ENCODE measurements around the gene ECEL1. TPM values are rescaled to one million over a fixed set of nuclear protein-coding genes. Genes with fewer than 3 reads are reported as not detected.

The ECEL1 gene
- polyA plus RNA-seq, 4 donors: 0.38 to 1.7 TPM; not detected in 2

- no peak overlapping the region for H3K27ac ChIP-seq (ENCODE audit: low read depth in 1 of 3, low read length in 2 of 3)
- H3K9me3 ChIP-seq (ENCODE audit: control insufficient read depth in 2 of 2, insufficient read depth in 1 of 2, low read depth in 1 of 2, low read length in 1 of 2): peaks cover 0 to 6% of the 10 kb centered on the region in 2 donors
- FAIRE-seq (no peak), DNase-seq (no peak)
- peaks cover 0 to 15% (median 3%) of the 10 kb centered on the region in 3 donors for H3K27me3 ChIP-seq (ENCODE audit: control insufficient read depth in 3 of 3, insufficient read depth in 3 of 3, low read length in 3 of 3)
- H3K36me3 ChIP-seq (ENCODE audit: control insufficient read depth in 3 of 3, insufficient read depth in 2 of 3, low read depth in 1 of 3, low read length in 3 of 3): no peaks in the 10 kb centered on the region
- no peaks in the 10 kb centered on the region for H3K4me1 ChIP-seq (ENCODE audit: control insufficient read depth in 3 of 3, insufficient read depth in 2 of 3, low read depth in 1 of 3, low read length in 2 of 3)
- no peak overlapping the region for H3K4me3 ChIP-seq (ENCODE audit: low read depth in 1 of 3, low read length in 3 of 3)
- 60 to 71% (median 65%) methylated on average over 9 of the region's 9 CpGs for WGBS, 3 donors
These were observed 44.8 kb upstream of the ECEL1 start for GRCh38 chr2:232532419-232532818.

GRCh38 chr2:232530626-232531260, 43.1 kb upstream of the ECEL1 start:
- Histone ChIP-seq H3K4me1 (ENCODE audit: control insufficient read depth in 3 of 3, insufficient read depth in 2 of 3, low read depth in 1 of 3, low read length in 2 of 3) (no peaks in the 10 kb centered on the region), H3K9me3 (ENCODE audit: control insufficient read depth in 2 of 2, insufficient read depth in 1 of 2, low read depth in 1 of 2, low read length in 1 of 2) (no peaks in the 10 kb centered on the region), H3K27me3 (ENCODE audit: control insufficient read depth in 3 of 3, insufficient read depth in 3 of 3, low read length in 3 of 3) (peaks cover 0 to 12% (median 0%) of the 10 kb centered on the region in 3 donors), H3K27ac (ENCODE audit: low read depth in 1 of 3, low read length in 2 of 3) (no peak overlapping the region), H3K36me3 (ENCODE audit: control insufficient read depth in 3 of 3, insufficient read depth in 2 of 3, low read depth in 1 of 3, low read length in 3 of 3) (no peaks in the 10 kb centered on the region), H3K4me3 (ENCODE audit: low read depth in 1 of 3, low read length in 3 of 3) (no peak overlapping the region)
- FAIRE-seq (no peak), DNase-seq (no peak)
- WGBS, 3 donors: 61 to 74% (median 62%) methylated on average over 9 of the region's 9 CpGs

- H3K4me1 ChIP-seq (ENCODE audit: control insufficient read depth in 3 of 3, insufficient read depth in 2 of 3, low read depth in 1 of 3, low read length in 2 of 3): no peaks in the 10 kb centered on the region
- 84 to 87% (median 86%) methylated on average over 16 to 17 of the region's 17 CpGs for WGBS, 3 donors
- H3K9me3 ChIP-seq (ENCODE audit: control insufficient read depth in 2 of 2, insufficient read depth in 1 of 2, low read depth in 1 of 2, low read length in 1 of 2): no peaks in the 10 kb centered on the region
- H3K27me3 ChIP-seq (ENCODE audit: control insufficient read depth in 3 of 3, insufficient read depth in 3 of 3, low read length in 3 of 3): peaks cover 0 to 9% (median 0%) of the 10 kb centered on the region in 3 donors
- no peak for FAIRE-seq
- DNase-seq: no peak
- H3K36me3 ChIP-seq (ENCODE audit: control insufficient read depth in 3 of 3, insufficient read depth in 2 of 3, low read depth in 1 of 3, low read length in 3 of 3): no peaks in the 10 kb centered on the region
- no peak overlapping the region for H3K4me3 ChIP-seq (ENCODE audit: low read depth in 1 of 3, low read length in 3 of 3)
- H3K27ac ChIP-seq (ENCODE audit: low read depth in 1 of 3, low read length in 2 of 3): no peak overlapping the region
These were observed 42.3 kb upstream of the ECEL1 start for GRCh38 chr2:232529806-232530547.

- FAIRE-seq: no peak
- 76 to 82% (median 76%) methylated on average over 11 of the region's 11 CpGs for WGBS, 3 donors
- Histone ChIP-seq H3K27ac (ENCODE audit: low read depth in 1 of 3, low read length in 2 of 3) (no peak overlapping the region), H3K4me1 (ENCODE audit: control insufficient read depth in 3 of 3, insufficient read depth in 2 of 3, low read depth in 1 of 3, low read length in 2 of 3) (peaks cover 0 to 7% (median 0%) of the 10 kb centered on the region in 3 donors), H3K9me3 (ENCODE audit: control insufficient read depth in 2 of 2, insufficient read depth in 1 of 2, low read depth in 1 of 2, low read length in 1 of 2) (no peaks in the 10 kb centered on the region), H3K36me3 (ENCODE audit: control insufficient read depth in 3 of 3, insufficient read depth in 2 of 3, low read depth in 1 of 3, low read length in 3 of 3) (no peaks in the 10 kb centered on the region), H3K27me3 (ENCODE audit: control insufficient read depth in 3 of 3, insufficient read depth in 3 of 3, low read length in 3 of 3) (peaks cover 1 to 18% (median 8%) of the 10 kb centered on the region in 3 donors), H3K4me3 (ENCODE audit: low read depth in 1 of 3, low read length in 3 of 3) (no peak overlapping the region)
- DNase-seq: no peak
These were observed 41.3 kb upstream of the ECEL1 start for GRCh38 chr2:232528746-232529460.

GRCh38 chr2:232527905-232528470, 40.4 kb upstream of the ECEL1 start:
- peaks cover 0 to 7% (median 0%) of the 10 kb centered on the region in 3 donors for H3K4me1 ChIP-seq (ENCODE audit: control insufficient read depth in 3 of 3, insufficient read depth in 2 of 3, low read depth in 1 of 3, low read length in 2 of 3)
- H3K4me3 ChIP-seq (ENCODE audit: low read depth in 1 of 3, low read length in 3 of 3): no peak overlapping the region
- DNase-seq (no peak), FAIRE-seq (no peak)
- no peaks in the 10 kb centered on the region for H3K36me3 ChIP-seq (ENCODE audit: control insufficient read depth in 3 of 3, insufficient read depth in 2 of 3, low read depth in 1 of 3, low read length in 3 of 3)
- no peak overlapping the region for H3K27ac ChIP-seq (ENCODE audit: low read depth in 1 of 3, low read length in 2 of 3)
- no peaks in the 10 kb centered on the region for H3K9me3 ChIP-seq (ENCODE audit: control insufficient read depth in 2 of 2, insufficient read depth in 1 of 2, low read depth in 1 of 2, low read length in 1 of 2)
- H3K27me3 ChIP-seq (ENCODE audit: control insufficient read depth in 3 of 3, insufficient read depth in 3 of 3, low read length in 3 of 3): peaks cover 10 to 27% (median 10%) of the 10 kb centered on the region in 3 donors
- 66 to 75% (median 73%) methylated on average over 5 to 6 of the region's 6 CpGs for WGBS, 3 donors

GRCh38 chr2:232526372-232526941, 38.8 kb upstream of the ECEL1 start:
- no peak for FAIRE-seq

GRCh38 chr2:232525791-232526371, 38.2 kb upstream of the ECEL1 start, which contains the start of gene CHRND:
CHRND (plus strand) TSS chr2:232526160; CDS start chr2:232526216, 56 bp downstream.
- no peak within 1 kb of the TSS for H3K27ac ChIP-seq (ENCODE audit: low read depth in 1 of 3, low read length in 2 of 3)
- H3K27me3 ChIP-seq (ENCODE audit: control insufficient read depth in 3 of 3, insufficient read depth in 3 of 3, low read length in 3 of 3): peaks cover 15 to 42% (median 17%) of the 10 kb centered on the region in 3 donors
- peaks cover 0 to 7% (median 0%) of the 10 kb centered on the region in 3 donors for H3K4me1 ChIP-seq (ENCODE audit: control insufficient read depth in 3 of 3, insufficient read depth in 2 of 3, low read depth in 1 of 3, low read length in 2 of 3)
- WGBS, 3 donors: 17 to 35% (median 18%) methylated on average over 5 to 18 of the region's 18 CpGs
- no peak within 1 kb of the TSS for H3K4me3 ChIP-seq (ENCODE audit: low read depth in 1 of 3, low read length in 3 of 3)
- H3K9me3 ChIP-seq (ENCODE audit: control insufficient read depth in 2 of 2, insufficient read depth in 1 of 2, low read depth in 1 of 2, low read length in 1 of 2): no peaks in the 10 kb centered on the region
- no peaks in the 10 kb centered on the region for H3K36me3 ChIP-seq (ENCODE audit: control insufficient read depth in 3 of 3, insufficient read depth in 2 of 3, low read depth in 1 of 3, low read length in 3 of 3)
- DNase-seq: peak in 1 of 2 donors; percentile 45
- FAIRE-seq: no peak

More at GRCh38 chr2:232526372-232526941, 38.8 kb upstream of the ECEL1 start:
- H3K27ac ChIP-seq (ENCODE audit: low read depth in 1 of 3, low read length in 2 of 3): no peak overlapping the region
- no peak for DNase-seq
- 33 to 64% (median 44%) methylated on average over 12 to 13 of the region's 13 CpGs for WGBS, 3 donors
- no peaks in the 10 kb centered on the region for H3K9me3 ChIP-seq (ENCODE audit: control insufficient read depth in 2 of 2, insufficient read depth in 1 of 2, low read depth in 1 of 2, low read length in 1 of 2)
- peaks cover 15 to 38% (median 17%) of the 10 kb centered on the region in 3 donors for H3K27me3 ChIP-seq (ENCODE audit: control insufficient read depth in 3 of 3, insufficient read depth in 3 of 3, low read length in 3 of 3)
- peaks cover 0 to 7% (median 0%) of the 10 kb centered on the region in 3 donors for H3K4me1 ChIP-seq (ENCODE audit: control insufficient read depth in 3 of 3, insufficient read depth in 2 of 3, low read depth in 1 of 3, low read length in 2 of 3)
- no peak overlapping the region for H3K4me3 ChIP-seq (ENCODE audit: low read depth in 1 of 3, low read length in 3 of 3)
- H3K36me3 ChIP-seq (ENCODE audit: control insufficient read depth in 3 of 3, insufficient read depth in 2 of 3, low read depth in 1 of 3, low read length in 3 of 3): no peaks in the 10 kb centered on the region
